HG03095 (cell line): ENCODE results near the gene GDF2.

ENCODE experiments used
- ATAC-seq: cut with Tn5 transposase; IDR thresholded peaks from one replicate; pipeline ENCODE4 v1.9.1; 2021; ENCODE audit warnings: moderate library complexity; ENCODE audit not compliant: unreplicated experiment

GDF2 gene

GRCh38 chr10:47290338-47290737 is 31.9 kb upstream of the GDF2 start:
- ATAC-seq: no peak

- no peak for ATAC-seq
These were observed 30.6 kb upstream of the GDF2 start for GRCh38 chr10:47291682-47292081.

- ATAC-seq: no peak
These were observed 28.2 kb upstream of the GDF2 start for GRCh38 chr10:47294057-47294456.

GRCh38 chr10:47294501-47294900 is 27.8 kb upstream of the GDF2 start:
- no peak for ATAC-seq

- ATAC-seq: no peak
These were observed 26.8 kb upstream of the GDF2 start for GRCh38 chr10:47295411-47295810.

- ATAC-seq: no peak
These were observed 25.9 kb upstream of the GDF2 start for GRCh38 chr10:47296156-47296894.

GRCh38 chr10:47296941-47297340 is 25.3 kb upstream of the GDF2 start:
- ATAC-seq: no peak

- ATAC-seq: no peak
These were observed 24.3 kb upstream of the GDF2 start for GRCh38 chr10:47297866-47298540.

GRCh38 chr10:47298715-47299114 is 23.5 kb upstream of the GDF2 start:
- ATAC-seq: no peak

GRCh38 chr10:47299611-47300428 is 22.4 kb upstream of the GDF2 start, which contains the start of gene GDF10:
Gene GDF10, plus strand, starts transcription at chr10:47300197. Its CDS starts 455 bp downstream, at chr10:47300652.
- no peak for ATAC-seq

GRCh38 chr10:47300429-47300931 is 21.8 kb upstream of the GDF2 start:
- ATAC-seq: no peak

GRCh38 chr10:47301833-47302232 is 20.4 kb upstream of the GDF2 start:
- ATAC-seq: no peak

- ATAC-seq: no peak
These were observed 19.1 kb upstream of the GDF2 start for GRCh38 chr10:47303105-47303504.

GRCh38 chr10:47303866-47304265 is 18.4 kb upstream of the GDF2 start:
- no peak for ATAC-seq

GRCh38 chr10:47305566-47305965 is 16.7 kb upstream of the GDF2 start:
- ATAC-seq: no peak

GRCh38 chr10:47306387-47307210 is 15.7 kb upstream of the GDF2 start:
- ATAC-seq: no peak

GRCh38 chr10:47307381-47307780 is 14.9 kb upstream of the GDF2 start:
- ATAC-seq: no peak

- ATAC-seq: no peak
These were observed 13.5 kb upstream of the GDF2 start for GRCh38 chr10:47308775-47309174.

GRCh38 chr10:47309408-47310089 is 12.7 kb upstream of the GDF2 start:
- ATAC-seq: no peak

GRCh38 chr10:47310090-47310505 is 12.2 kb upstream of the GDF2 start:
- ATAC-seq: no peak
